Memory B cell (primary cell): ENCODE measurements around the gene TMEM134.

Source experiments
- ATAC-seq: fragments of 150-1000 bp; cut with Tn5 transposase; 2 replicates; pipeline ENCODE4 v1.10.0; 2021; ENCODE audit warnings: low read depth, mild to moderate bottlenecking, moderate library complexity
- DNase-seq, 2 donors: peaks; one replicate each; pipeline ENCODE4 v3.0.0; 2022; ENCODE audit warnings: low spot score in 2 of 2
- H3K27ac Mint-ChIP-seq: one replicate; pipeline ENCODE4 v1.8.0; 2022; ENCODE audit warnings: mild to moderate bottlenecking, moderate library complexity, mixed read lengths
- H3K27me3 Mint-ChIP-seq: one replicate; pipeline ENCODE4 v1.8.0; 2022; ENCODE audit warnings: mixed read lengths
- H3K36me3 Mint-ChIP-seq: one replicate; pipeline ENCODE4 v1.8.0; 2022; ENCODE audit warnings: mild to moderate bottlenecking, mixed read lengths
- H3K4me1 Mint-ChIP-seq: one replicate; pipeline ENCODE4 v1.8.0; 2022; ENCODE audit warnings: mixed read lengths
- H3K4me3 Mint-ChIP-seq: one replicate; pipeline ENCODE4 v1.8.0; 2022; ENCODE audit warnings: mild to moderate bottlenecking, moderate library complexity, mixed read lengths
- H3K9me3 Mint-ChIP-seq: one replicate; pipeline ENCODE4 v1.8.0; 2022; ENCODE audit warnings: mixed read lengths

TMEM134 gene

GRCh38 chr11:67437082-67437808 lies 31.8 kb downstream of the TMEM134 start, which contains the start of gene PTPRCAP:
Gene PTPRCAP (minus strand): TSS chr11:67437682. CDS start chr11:67437619, 63 bp downstream.
- Mint-ChIP-seq H3K36me3 (peaks cover 17% of the 10 kb centered on the region), H3K9me3 (no peaks in the 10 kb centered on the region)
- peak; percentile 57 for ATAC-seq

GRCh38 chr11:67436459-67437081 lies 32.5 kb downstream of the TMEM134 start:
- peak overlapping the region; percentile 86 for H3K27ac Mint-ChIP-seq
- peaks cover 21% of the 10 kb centered on the region for H3K36me3 Mint-ChIP-seq
- peak; percentile 53 for ATAC-seq
- H3K9me3 Mint-ChIP-seq = no peaks in the 10 kb centered on the region
- H3K27me3 Mint-ChIP-seq = no peaks in the 10 kb centered on the region
- DNase-seq = peak; percentile 58 to 63
- H3K4me3 Mint-ChIP-seq = peak overlapping the region; percentile 93
- peaks cover 54% of the 10 kb centered on the region for H3K4me1 Mint-ChIP-seq

More at GRCh38 chr11:67437082-67437808, 31.8 kb downstream of the TMEM134 start, which contains the start of gene PTPRCAP:
- peaks cover 54% of the 10 kb centered on the region for H3K4me1 Mint-ChIP-seq
- peak within 1 kb of the TSS; percentile 93 for H3K4me3 Mint-ChIP-seq
- DNase-seq = peak; percentile 67 to 68
- peak within 1 kb of the TSS; percentile 92 for H3K27ac Mint-ChIP-seq
- H3K27me3 Mint-ChIP-seq = no peaks in the 10 kb centered on the region

GRCh38 chr11:67435727-67436458 lies 33.2 kb downstream of the TMEM134 start:
- ATAC-seq = peak; percentile 1
- Mint-ChIP-seq H3K27ac (peak overlapping the region; percentile 86), H3K4me1 (peaks cover 51% of the 10 kb centered on the region), H3K36me3 (peaks cover 21% of the 10 kb centered on the region), H3K9me3 (no peaks in the 10 kb centered on the region), H3K27me3 (no peaks in the 10 kb centered on the region), H3K4me3 (peak overlapping the region; percentile 93)
- no peak for DNase-seq

GRCh38 chr11:67435031-67435726 lies 33.9 kb downstream of the TMEM134 start:
- no peaks in the 10 kb centered on the region for H3K9me3 Mint-ChIP-seq
- peak overlapping the region; percentile 93 for H3K4me3 Mint-ChIP-seq
- no peaks in the 10 kb centered on the region for H3K27me3 Mint-ChIP-seq
- ATAC-seq (no peak), DNase-seq (no peak)
- H3K4me1 Mint-ChIP-seq = peaks cover 47% of the 10 kb centered on the region
- H3K27ac Mint-ChIP-seq = peak overlapping the region; percentile 86
- H3K36me3 Mint-ChIP-seq = peaks cover 23% of the 10 kb centered on the region

- H3K4me1 Mint-ChIP-seq = peaks cover 41% of the 10 kb centered on the region
- H3K27ac Mint-ChIP-seq = peak overlapping the region; percentile 75
- H3K9me3 Mint-ChIP-seq = no peaks in the 10 kb centered on the region
- H3K27me3 Mint-ChIP-seq = no peaks in the 10 kb centered on the region
- H3K36me3 Mint-ChIP-seq = peaks cover 21% of the 10 kb centered on the region
- no peak for ATAC-seq
- peak overlapping the region; percentile 71 for H3K4me3 Mint-ChIP-seq
- no peak for DNase-seq
Observed at GRCh38 chr11:67434395-67434881, 34.6 kb downstream of the TMEM134 start.

- DNase-seq = no peak
- H3K27me3 Mint-ChIP-seq = no peaks in the 10 kb centered on the region
- peaks cover 18% of the 10 kb centered on the region for H3K36me3 Mint-ChIP-seq
- peak overlapping the region; percentile 75 for H3K27ac Mint-ChIP-seq
- no peak for ATAC-seq
- H3K4me1 Mint-ChIP-seq = peaks cover 35% of the 10 kb centered on the region
- peak overlapping the region; percentile 71 for H3K4me3 Mint-ChIP-seq
- no peaks in the 10 kb centered on the region for H3K9me3 Mint-ChIP-seq
Observed at GRCh38 chr11:67433536-67434394, 35.3 kb downstream of the TMEM134 start.

- H3K27me3 Mint-ChIP-seq = no peaks in the 10 kb centered on the region
- no peak for DNase-seq
- H3K9me3 Mint-ChIP-seq = no peaks in the 10 kb centered on the region
- ATAC-seq = no peak
- peaks cover 18% of the 10 kb centered on the region for H3K36me3 Mint-ChIP-seq
- peak overlapping the region; percentile 75 for H3K27ac Mint-ChIP-seq
- peaks cover 38% of the 10 kb centered on the region for H3K4me1 Mint-ChIP-seq
- H3K4me3 Mint-ChIP-seq = no peak overlapping the region
Observed at GRCh38 chr11:67432655-67433349, 36.2 kb downstream of the TMEM134 start.

- no peak for ATAC-seq
Observed at GRCh38 chr11:67431346-67432249, 37.5 kb downstream of the TMEM134 start.

GRCh38 chr11:67429722-67430121 lies 39.3 kb downstream of the TMEM134 start:
- DNase-seq (no peak), ATAC-seq (no peak)
- Mint-ChIP-seq H3K27ac (no peak overlapping the region), H3K4me1 (peaks cover 26% of the 10 kb centered on the region), H3K36me3 (peaks cover 7% of the 10 kb centered on the region), H3K9me3 (no peaks in the 10 kb centered on the region), H3K4me3 (peak overlapping the region; percentile 39), H3K27me3 (no peaks in the 10 kb centered on the region)

More at GRCh38 chr11:67431346-67432249, 37.5 kb downstream of the TMEM134 start:
- Mint-ChIP-seq H3K4me3 (no peak overlapping the region), H3K9me3 (no peaks in the 10 kb centered on the region), H3K36me3 (peaks cover 17% of the 10 kb centered on the region), H3K27ac (no peak overlapping the region), H3K4me1 (peaks cover 37% of the 10 kb centered on the region), H3K27me3 (no peaks in the 10 kb centered on the region)
- no peak for DNase-seq

- H3K4me3 Mint-ChIP-seq = peak overlapping the region; percentile 97
- no peak for ATAC-seq
- peaks cover 28% of the 10 kb centered on the region for H3K4me1 Mint-ChIP-seq
- H3K27me3 Mint-ChIP-seq = no peaks in the 10 kb centered on the region
- peak overlapping the region; percentile 95 for H3K27ac Mint-ChIP-seq
- no peak for DNase-seq
- no peaks in the 10 kb centered on the region for H3K9me3 Mint-ChIP-seq
- H3K36me3 Mint-ChIP-seq = peaks cover 7% of the 10 kb centered on the region
Observed at GRCh38 chr11:67429038-67429668, 39.9 kb downstream of the TMEM134 start.
